Measurements from ENCODE around the gene DRAXIN. TPM values are rescaled to one million over a fixed set of nuclear protein-coding genes. Genes with fewer than 3 reads are reported as not detected.

The DRAXIN gene
- polyA plus RNA-seq, 1 of the 3 experiments (the other 2 are of a cell fraction): 0.97 TPM

- Histone ChIP-seq H3K79me2 (ENCODE audit: insufficient read depth) (peaks cover 4% of the 10 kb centered on the region; the same call in 1 of the 2 replicates), H3K36me3 (replicated peaks in 1 of 2; ENCODE audit: control insufficient read depth in 1 of 2, insufficient read depth in 2 of 2, low read length in 1 of 2) (peaks cover 4 to 5% of the 10 kb centered on the region in 2 experiments), H3F3A (replicated peaks; ENCODE audit: insufficient read depth) (no peaks in the 10 kb centered on the region), H3K4me1 (ENCODE audit: control insufficient read depth in 1 of 2, insufficient read depth in 2 of 2, low read depth in 1 of 2, low read length in 1 of 2) (peaks cover 0 to 7% of the 10 kb centered on the region in 2 experiments; a peak in 1 of 4 replicates), H3K4me2 (no peak overlapping the region), H4K20me1 (ENCODE audit: insufficient read depth) (no peaks in the 10 kb centered on the region), H3K4me3 (ENCODE audit: low read depth in 2 of 2, low read length in 1 of 2) (no peak overlapping the region), H2AFZ (ENCODE audit: low read depth) (no peak overlapping the region), H3K27me3 (ENCODE audit: insufficient read depth) (no peaks in the 10 kb centered on the region), H3K9me3 (no peaks in the 10 kb centered on the region), H3K9ac (no peak overlapping the region), H3K9me2 (no peaks in the 10 kb centered on the region), H3K27ac (ENCODE audit: low read depth in 2 of 2, low read length in 1 of 2) (no peak overlapping the region)
- no peak for TF ChIP-seq CTCF (IDR thresholded peaks at IDR 0.05)
- TF ChIP-seq RAD21 (IDR thresholded peaks at IDR 0.05; ENCODE audit: low read length): no peak
- TF ChIP-seq JUND (IDR thresholded peaks at IDR 0.05): no peak
- no peak for TF ChIP-seq SMC3 (IDR thresholded peaks at IDR 0.05; ENCODE audit: low read depth, low read length)
- no peak for TF ChIP-seq TCF12 (IDR thresholded peaks at IDR 0.05)
- no peak for TF ChIP-seq PBX3 (IDR thresholded peaks at IDR 0.05)
- TF ChIP-seq RCOR1 (IDR thresholded peaks at IDR 0.05; ENCODE audit: low read length): no peak
- TF ChIP-seq POLR2AphosphoS5 (IDR thresholded peaks at IDR 0.05; ENCODE audit: low read depth, low read length): no peak
- TF ChIP-seq SIN3A (IDR thresholded peaks at IDR 0.05; ENCODE audit: borderline replicate concordance, low read depth, low read length): no peak
- no peak for TF ChIP-seq USF1 (IDR thresholded peaks at IDR 0.05; ENCODE audit: borderline replicate concordance, low read depth)
- no peak for TF ChIP-seq RXRA (IDR thresholded peaks at IDR 0.05; ENCODE audit: borderline replicate concordance, low read depth)
- no peak for TF ChIP-seq IRF3 (IDR thresholded peaks at IDR 0.05; ENCODE audit: low read depth, low read length)
- no peak for TF ChIP-seq ZBTB33 (IDR thresholded peaks at IDR 0.05; ENCODE audit: borderline replicate concordance, low read depth)
- 86% methylated on average over 9 of the region's 9 CpGs for WGBS (ENCODE audit: low lambda C conversion rate)
- POLR2A ChIA-PET: no interaction called here
- DNase-seq: no peak
- CTCF ChIA-PET: interaction anchor here (0.9 kb wide), 1 partner anchor 25 kb away, joined by 3 read pairs; no protein-coding TSS in a partner anchor
Measured at GRCh38 chr1:11744287-11744686, 52.8 kb downstream of the DRAXIN start.

Data from SK-N-SH (cell line).